ENCODE data around the gene PYCR2.

PYCR2 gene

DNA sequence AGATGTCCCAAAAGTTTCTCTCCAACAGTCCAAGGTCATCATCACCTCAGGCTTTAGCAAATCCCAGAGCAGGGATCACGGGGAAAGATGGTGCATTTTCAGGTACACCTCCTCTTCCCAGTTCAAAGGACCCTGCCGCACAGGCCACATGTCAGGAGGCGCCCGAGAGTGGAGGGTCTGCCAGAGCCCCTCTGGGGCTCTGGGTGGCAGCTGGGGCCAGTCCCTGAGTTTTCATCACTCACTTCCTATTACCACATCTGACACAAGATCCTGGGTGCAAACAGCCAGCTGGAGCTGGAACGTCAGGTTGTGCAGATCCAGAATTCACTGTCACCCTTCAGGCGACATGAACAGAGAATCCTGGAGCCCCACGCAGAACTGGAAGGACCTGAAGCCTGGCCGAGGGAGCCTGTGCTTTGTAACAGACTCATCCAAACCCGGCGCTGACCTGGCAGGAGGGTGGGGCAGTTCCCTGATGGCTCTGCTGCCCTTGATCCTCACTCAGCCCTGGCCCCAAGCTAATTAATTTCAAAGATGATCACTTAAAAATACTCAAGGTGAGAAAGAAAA lies 50.7 kb downstream of the PYCR2 start:
- no peak for DNase-seq

GRCh38 chr1:225872075-225872430 lies 52.0 kb downstream of the PYCR2 start:
- no peak for DNase-seq

DNA sequence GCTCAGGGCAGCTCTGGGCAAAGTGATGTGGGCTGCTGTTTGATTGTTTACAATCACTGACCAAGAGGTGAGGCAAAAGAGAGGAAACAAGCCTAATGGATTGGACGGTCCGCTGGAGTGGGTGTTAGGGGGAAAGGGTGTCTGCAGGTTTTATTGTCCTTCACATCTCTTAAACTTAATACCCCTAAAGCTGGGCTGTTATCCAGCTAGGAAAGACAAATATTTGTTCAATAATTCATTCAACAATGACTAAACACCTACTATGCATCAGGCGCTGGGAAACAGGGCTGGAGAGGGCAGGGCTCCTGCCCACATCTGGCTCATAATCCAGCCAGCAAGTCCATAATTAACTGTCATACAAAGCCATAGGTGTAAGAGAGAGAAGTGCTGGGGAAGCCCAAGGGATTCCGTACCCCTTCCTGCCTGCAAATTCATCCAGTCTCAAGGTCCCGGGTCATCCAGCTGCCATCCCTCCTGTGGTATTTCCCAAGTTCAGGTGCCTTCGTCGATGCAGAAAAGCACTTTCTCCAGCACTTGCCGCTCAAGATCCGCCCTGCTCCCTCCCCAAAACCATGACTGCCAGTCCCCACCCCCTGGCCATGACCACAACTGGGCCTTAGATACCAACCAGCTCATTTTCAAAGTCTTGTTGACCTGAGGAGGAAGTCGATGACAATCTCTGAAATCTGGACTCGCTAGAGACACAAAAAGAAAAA lies 52.5 kb downstream of the PYCR2 start:
- DNase-seq, result no peak

- no peak for DNase-seq
Measured at GRCh38 chr1:225870911-225871310, 53.1 kb downstream of the PYCR2 start.
